ENCODE measurements around the gene SNAPC2.
A peak's percentile ranks its signal among the peaks of the same experiment; 100 is the strongest.
"Not testable (repeated sequence)": the region's sequence is repeated elsewhere in the genome, so short reads cannot be mapped to it uniquely, and the experiment has no call there.

Gene SNAPC2

GRCh38 chr19:7910321-7911161 lies 9.6 kb upstream of the SNAPC2 start:
- no peak for ATAC-seq

DNA sequence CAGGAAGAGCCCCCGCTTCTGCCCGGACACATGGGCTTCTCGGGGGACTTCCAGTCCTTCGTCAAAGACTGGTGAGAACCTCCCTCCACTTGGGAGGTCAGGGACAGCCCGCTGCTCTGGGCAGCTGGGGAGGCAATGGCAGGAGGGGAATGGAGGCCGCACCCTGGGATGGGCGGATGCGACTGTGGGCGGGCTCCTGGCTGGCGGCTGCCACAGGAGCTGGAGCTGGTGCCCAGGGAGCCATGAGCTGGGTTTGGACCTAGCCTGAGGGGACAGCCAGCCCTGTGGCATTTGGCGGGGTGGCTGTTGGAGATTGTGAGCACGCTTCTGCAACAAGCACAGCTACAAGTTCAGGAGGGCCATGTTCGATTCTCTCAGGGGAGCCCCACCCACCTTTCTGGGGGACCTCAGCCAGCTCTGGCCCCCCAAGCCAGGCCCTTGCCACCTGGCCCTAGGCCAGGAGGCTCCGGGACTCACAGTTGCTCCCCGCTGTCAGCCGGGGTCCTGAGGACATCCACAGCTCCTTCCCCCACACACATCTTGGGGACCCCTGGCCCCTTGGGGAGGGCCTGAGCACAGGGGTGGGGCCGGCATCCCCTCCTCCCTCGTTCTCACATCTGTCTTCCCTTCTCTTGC lies 8.5 kb upstream of the SNAPC2 start:
- ATAC-seq, result no peak

- no peak for ATAC-seq
Observed at GRCh38 chr19:7912144-7912696, 7.9 kb upstream of the SNAPC2 start.

DNA sequence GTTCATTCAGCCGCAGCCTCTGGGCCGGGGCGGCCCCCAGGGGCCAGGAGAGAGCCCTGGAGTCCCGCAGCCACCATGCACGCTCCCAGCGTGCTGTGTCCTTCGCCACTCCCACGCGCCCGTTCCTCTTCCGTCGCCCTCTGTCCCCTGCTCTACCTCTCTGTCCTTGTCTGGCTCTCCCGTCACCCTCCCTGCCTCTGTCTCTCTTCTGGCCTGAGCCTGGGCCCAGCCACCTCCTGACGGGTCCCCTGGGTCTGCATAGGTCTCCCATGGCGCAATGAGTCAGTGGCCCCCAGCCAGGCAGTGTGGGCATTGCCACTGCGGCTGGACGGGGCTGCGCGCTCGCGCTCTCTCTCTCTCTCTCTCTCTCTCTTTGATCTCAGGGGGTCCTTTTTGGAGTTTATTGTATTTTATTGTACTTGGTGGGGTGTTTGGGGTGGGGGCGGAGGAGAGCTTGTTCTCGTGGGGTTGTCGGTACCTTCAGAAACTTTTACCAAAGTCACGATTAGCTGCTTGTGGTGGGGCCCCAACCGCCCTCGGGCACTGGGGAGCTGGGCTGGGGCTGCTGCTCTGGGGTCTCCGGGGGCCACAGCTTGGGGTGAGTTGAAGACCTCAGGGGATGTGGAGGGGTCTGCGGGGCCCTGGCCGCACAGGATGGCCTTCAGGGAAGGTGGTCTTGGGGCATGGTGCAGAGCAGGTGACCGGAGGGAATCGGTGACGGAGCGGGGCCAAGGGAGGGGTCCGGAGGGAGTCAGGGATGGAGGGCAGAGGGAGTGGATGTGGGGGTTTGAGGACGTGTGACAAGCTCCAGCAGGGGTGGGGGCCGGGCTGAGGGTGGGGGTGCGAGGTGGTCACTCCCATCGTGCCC lies 7.2 kb upstream of the SNAPC2 start:
- ATAC-seq, result no peak

DNA sequence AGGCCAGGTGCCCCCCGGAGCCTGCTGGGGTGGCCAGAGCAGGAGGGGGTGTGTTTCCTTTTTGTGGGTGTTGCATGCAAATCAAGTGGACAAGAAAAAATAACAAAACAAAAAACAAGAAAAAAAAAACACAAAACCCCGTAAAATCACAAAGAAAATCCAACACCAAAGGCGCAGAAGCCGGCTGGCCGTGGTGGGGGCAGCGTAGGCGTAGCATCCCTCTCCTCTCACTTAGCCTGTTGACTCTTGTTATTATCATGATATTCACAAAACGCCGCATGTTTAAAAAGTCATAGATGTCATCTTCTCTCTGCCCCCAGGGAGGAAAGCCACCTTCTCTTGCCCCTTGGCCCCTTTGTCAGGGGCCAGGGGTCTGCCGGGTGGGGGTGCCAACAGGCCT lies 6.5 kb upstream of the SNAPC2 start:
- no peak for ATAC-seq

- no peak for ATAC-seq
Observed at GRCh38 chr19:7914099-7914498, 6.0 kb upstream of the SNAPC2 start.

DNA sequence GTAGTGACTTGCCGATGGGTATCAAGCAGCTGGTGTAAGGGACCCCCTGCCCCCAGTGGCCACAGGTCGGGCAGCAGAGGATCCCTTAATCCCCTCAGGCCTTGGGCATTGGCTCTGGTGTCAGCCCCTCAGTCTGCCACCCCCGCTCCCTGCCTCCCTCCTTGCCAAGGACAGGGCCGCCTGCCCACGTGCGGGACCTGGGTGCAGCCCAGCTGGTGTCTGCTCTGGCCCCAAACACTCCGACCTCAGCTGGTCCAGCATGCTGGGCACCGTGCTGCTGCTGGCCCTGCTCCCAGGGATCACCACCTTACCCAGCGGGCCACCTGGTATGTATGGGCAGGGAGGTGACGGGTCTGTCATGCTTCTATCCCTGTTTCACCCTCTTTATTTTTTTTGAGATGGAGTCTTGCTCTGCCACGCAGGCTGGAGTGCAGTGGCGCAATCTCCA lies 5.5 kb upstream of the SNAPC2 start, which contains the start of gene TGFBR3L:
Gene TGFBR3L (plus strand): TSS at position 233 of the 448 bp plus-strand sequence.
- no peak for ATAC-seq

GRCh38 chr19:7915250-7916102 lies 4.7 kb upstream of the SNAPC2 start:
- no peak for ATAC-seq

DNA sequence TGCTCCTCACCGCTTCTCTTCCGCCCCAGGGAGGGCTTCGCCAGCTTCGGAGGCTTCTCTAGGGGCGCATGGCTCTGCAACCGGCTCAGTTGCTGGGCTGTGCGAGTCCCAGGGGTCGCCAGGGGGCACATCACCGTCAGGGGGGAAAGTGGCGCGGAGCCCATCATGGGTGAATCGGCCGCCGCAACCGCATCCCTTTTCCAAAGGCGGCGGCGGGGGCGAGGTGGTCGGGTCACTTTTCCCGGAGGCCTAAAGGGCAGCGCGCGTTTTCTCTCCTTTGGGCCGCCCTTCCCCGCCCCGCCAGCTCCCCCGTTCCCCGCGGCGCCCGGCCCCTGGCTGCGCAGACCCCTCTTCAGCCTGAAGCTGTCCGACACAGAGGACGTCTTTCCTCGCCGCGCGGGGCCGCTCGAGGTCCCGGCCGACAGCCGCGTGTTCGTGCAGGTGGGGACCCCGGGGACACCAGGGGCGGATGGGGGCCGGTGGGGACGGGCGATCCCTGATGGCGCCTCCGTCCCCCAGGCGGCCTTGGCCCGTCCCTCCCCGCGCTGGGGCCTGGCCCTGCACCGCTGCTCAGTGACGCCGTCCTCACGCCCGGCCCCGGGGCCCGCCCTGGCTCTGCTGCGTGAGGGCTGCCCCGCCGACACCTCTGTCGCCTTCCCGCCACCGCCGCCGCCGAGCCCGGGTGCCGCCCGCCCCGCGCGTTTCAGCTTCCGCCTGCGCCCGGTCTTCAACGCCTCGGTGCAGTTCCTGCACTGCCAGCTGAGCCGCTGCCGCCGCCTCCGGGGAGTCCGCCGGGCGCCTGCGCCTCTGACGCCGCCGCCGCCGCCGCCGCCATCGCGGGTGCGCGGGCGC lies 3.8 kb upstream of the SNAPC2 start:
- ATAC-seq, result peak; percentile 1 to 7

- ATAC-seq, result no peak
Observed at GRCh38 chr19:7916955-7917266, 3.2 kb upstream of the SNAPC2 start.

DNA sequence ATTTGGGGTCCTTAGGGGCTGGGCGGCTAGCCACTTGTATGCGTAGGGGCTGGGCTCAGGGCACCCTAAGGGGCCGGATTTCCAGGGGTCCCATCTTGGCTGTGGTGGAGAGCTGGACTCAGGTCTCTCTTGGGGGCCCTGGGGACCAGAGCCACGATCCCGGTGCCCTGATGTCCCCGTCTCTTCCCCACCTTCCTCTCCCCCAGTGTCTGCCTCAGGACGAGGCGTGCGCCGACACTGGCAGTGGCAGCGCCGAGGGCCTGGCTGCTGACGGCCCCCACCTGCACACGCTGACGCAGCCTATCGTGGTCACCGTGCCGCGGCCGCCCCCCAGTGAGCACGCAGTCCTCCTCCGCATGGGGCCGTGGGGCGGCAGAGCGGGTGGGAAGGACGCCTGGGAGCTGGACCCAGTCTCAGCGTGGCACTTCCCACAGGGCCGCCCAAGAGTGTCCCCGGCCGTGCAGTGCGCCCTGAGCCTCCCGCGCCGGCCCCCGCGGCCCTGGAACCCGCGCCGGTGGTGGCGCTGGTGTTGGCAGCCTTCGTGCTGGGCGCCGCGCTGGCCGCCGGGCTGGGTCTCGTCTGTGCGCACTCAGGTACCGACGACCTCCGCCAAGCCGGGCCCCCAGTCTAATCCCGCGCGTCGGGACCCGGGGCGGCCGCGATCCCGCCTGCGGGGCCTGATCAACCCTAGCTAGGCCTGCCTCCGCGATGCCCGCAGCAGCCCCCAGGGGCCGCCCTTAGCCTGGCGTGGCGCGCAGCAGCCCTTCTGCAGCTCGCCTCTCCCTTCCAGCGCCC lies 2.7 kb upstream of the SNAPC2 start:
- peak; percentile 25 to 34 for ATAC-seq

DNA sequence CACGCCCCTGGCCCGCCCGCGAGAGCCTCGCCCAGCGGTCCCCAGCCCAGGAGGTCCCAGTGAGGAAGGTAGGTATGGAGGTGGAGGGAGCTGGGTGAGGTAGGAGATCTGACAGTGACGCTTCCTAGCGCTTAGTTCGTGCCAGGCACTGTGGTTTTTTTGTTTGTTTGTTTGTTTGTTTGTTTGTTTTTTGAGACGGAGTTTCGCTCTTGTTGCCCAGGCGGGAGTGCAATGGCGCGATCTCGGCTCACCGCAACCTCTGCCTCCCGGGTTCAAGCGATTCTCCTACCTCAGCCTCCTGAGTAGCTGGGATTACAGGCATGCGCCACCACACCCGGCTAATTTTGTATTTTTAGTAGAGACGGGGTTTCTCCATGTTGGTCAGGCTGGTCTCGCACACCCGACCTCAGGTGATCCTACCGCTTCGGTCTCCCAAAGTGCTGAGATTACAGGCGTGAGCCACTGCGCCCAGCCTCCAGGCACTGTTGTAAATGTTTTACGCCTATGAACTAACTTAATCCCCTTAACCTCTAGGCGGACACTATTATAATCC lies 2.0 kb upstream of the SNAPC2 start:
- ATAC-seq, result not testable (repeated sequence)

DNA sequence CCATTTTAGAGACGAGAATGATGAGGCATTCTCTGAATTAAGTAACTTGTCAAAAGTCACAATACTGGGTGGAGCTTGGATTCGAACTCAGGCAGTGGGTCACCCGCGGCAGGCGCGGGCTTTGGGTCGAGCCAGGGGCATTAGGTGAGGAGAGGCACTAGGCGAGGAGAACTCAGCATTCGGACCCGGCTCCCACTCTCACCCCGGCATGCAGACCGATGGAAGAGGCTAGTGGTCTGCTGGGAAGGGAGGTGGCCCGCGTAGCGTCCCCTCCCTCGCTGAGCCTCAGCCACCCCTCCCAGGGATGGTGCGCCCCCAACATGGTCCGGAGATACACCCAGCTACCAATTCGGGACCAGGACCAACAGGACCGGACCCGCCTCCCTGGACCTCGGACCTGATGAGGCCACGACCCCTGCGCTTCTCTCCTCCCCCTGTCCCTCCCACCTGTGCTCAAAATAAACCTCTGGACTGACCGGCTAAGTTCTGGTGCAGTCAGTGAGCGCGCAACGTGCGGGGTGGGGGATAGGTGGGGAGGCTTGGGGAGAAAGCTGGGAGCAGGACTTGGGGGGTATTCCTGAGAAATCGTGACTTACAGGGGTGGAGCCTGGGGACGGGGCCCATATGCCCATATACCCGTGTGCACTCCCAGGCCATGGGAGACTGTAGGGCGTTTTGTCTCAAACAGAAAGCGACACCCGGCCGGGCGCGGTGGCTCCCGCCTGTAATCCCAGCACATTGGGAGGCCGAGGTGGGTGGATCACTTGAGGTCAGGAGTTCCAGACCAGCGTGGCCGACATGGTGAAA lies 1.3 kb upstream of the SNAPC2 start:
- ATAC-seq, result no peak

DNA sequence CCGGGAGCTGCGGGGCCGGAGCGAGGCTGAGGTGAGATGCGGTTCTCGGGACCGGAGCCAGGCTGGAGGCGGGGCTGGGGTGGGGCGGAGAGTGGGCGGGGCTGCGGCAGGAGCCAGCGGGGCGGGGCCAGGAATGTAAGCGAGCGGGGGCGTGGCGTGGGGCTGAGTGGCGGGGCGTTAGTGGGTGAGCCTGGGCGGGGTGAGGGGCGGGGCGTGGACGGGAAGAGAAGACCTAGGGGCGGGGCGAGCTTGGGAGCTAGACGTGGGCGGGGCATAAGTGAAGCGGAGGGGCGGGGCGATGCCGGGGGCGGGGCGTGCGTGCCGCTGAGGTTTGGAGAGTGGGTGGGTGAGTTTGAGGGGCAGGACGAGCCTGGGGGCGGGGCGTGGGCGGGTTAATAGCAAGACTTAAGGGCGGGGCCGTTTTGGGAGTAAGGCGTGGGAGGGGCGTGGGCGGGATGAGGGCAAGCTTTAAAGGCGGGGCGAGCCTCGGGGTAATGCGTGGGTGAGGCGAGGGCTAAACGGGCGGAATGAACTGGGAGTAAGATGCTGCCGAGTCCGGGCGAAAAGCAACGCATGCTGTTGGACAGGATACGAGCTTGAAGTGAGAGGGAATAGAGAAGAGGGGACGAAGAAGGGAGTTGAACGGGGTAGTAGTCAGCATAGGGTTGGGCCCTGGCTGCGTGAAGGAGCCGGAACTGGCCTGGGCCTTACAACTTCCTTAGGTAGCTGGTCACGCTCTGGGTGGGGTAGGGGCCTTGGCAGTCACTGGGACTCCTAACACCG lies 572 bp downstream of the SNAPC2 start:
- ATAC-seq, result peak; percentile 55 to 58

- no peak for ATAC-seq
Observed at GRCh38 chr19:7921302-7921966, 1.3 kb downstream of the SNAPC2 start.

- no peak for ATAC-seq
Observed at GRCh38 chr19:7921967-7922835, 2.1 kb downstream of the SNAPC2 start.

DNA sequence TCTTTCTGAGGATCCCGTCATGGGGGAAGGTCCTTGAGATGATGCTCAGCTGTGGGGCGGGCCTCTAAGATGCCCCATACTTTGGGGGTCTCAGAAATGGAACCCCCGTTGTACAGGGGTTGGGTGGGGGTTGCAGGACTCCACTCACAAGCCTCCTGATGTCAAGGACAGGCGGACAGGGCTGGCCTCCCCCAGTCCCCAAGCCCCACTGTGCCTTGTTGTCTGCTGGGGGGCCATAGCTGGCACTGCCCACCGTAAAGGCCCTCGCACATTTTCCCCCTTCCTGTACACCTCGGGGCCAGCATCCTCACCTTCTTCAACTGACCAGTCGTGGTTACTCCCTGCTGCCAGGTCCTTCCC lies 2.7 kb downstream of the SNAPC2 start:
- ATAC-seq, result no peak

Data from activated CD4-positive, CD25-positive, alpha-beta regulatory T cell treated with anti-CD3 and anti-CD28 coated beads, Interleukin-2, amount 50 U/mL, for 24 hours (primary cell).